Thyroid gland (tissue), 4 donors: ENCODE results near the gene C10orf95. TPM values are rescaled to one million over a fixed set of nuclear protein-coding genes. Genes with fewer than 3 reads are reported as not detected.

Source experiments
- DNase-seq, 2 donors: peaks; one replicate each; pipeline ENCODE4 v3.0.0-alpha.2; 2019
- H3K27ac ChIP-seq, 3 donors: fragments of 200-600 bp; sonication (generic); 1 replicate in 2 of 3; 2 replicates in 1 of 3; pipeline ENCODE4 v1.5.1; 2016 to 2019; ENCODE audit warnings: mild to moderate bottlenecking in 1 of 3, moderate library complexity in 1 of 3
- H3K27me3 ChIP-seq: fragments of 200-600 bp; sonication (generic); one replicate; pipeline ENCODE4 v1.5.1; 2019
- H3K36me3 ChIP-seq, 2 donors: fragments of 200-600 bp; sonication (generic); one replicate each; pipeline ENCODE4 v1.5.1; 2016 to 2019
- H3K4me1 ChIP-seq, 2 donors: fragments of 200-600 bp; sonication (generic); one replicate each; pipeline ENCODE4 v1.5.1; 2017 to 2019
- H3K4me3 ChIP-seq, 3 donors: fragments of 200-600 bp; sonication (generic); replicated peaks in 1 of 3; 1 replicate in 2 of 3; 2 replicates in 1 of 3; pipeline ENCODE4 v1.5.1; 2016; ENCODE audit warnings: mild to moderate bottlenecking in 1 of 3
- H3K9me3 ChIP-seq: fragments of 200-600 bp; sonication (generic); one replicate; pipeline ENCODE4 v1.5.1; 2017
- CTCF ChIP-seq, 6 experiments: fragments of 200-600 bp in 3 of 6; fragments of 450-650 bp in 3 of 6; sonication (generic) in 3 of 6; IDR thresholded peaks; one replicate each; pipeline ENCODE4 v1.5.1; 2016 to 2019; ENCODE audit warnings: antibody characterized with exemption in 6 of 6, mild to moderate bottlenecking in 2 of 6, inconsistent platforms in 1 of 6, moderate library complexity in 1 of 6
- POLR2A ChIP-seq, 2 donors: fragments of 450-650 bp; IDR thresholded peaks; one replicate each; pipeline ENCODE4 v1.6.1; 2017; ENCODE audit warnings: antibody characterized with exemption in 2 of 2, mild to moderate bottlenecking in 2 of 2, moderate library complexity in 1 of 2
- WGBS, 2 donors: methylation state at CpG; one replicate each; pipeline ENCODE4 v1.1.5; 2017; 5-methylcytosine and 5-hydroxymethylcytosine counted together
- intact Hi-C: fragments of 100-400 bp; cut with DNase I; formaldehyde crosslinking; loops from one replicate; pipeline ENCODE4 v1.15.1; 2023
- total RNA-seq, 4 donors: library from RNA; depleted of rRNA; stranded (reverse); fragments of >200 nt; gene quantifications; one replicate each; pipeline ENCODE4 v1.2.3, GENCODE V29; 2016

Gene C10orf95
- total RNA-seq, 4 donors from 2014 or later, result 1.1 to 2.9 (median 1.8) TPM

GRCh38 chr10:102419269-102420180 lies 31.8 kb downstream of the C10orf95 start:
- H3K27ac ChIP-seq, result no peak overlapping the region
- intact Hi-C loops, result loop anchor here (10.0 kb wide), 1 partner anchor 165 kb away; no protein-coding TSS in a partner anchor
- H3K36me3 ChIP-seq, result peaks cover 0 to 6% of the 10 kb centered on the region in 2 donors
- H3K4me1 ChIP-seq, result peaks cover 29 to 36% of the 10 kb centered on the region in 2 donors
- H3K27me3 ChIP-seq, result no peaks in the 10 kb centered on the region
- peak overlapping the region in 1 of 3 donors; percentile 88 for H3K4me3 ChIP-seq
- TF ChIP-seq POLR2A (IDR thresholded peaks at IDR 0.05) (no peak), CTCF (IDR thresholded peaks at IDR 0.05) (no peak)
- 1 to 2% methylated on average over 34 to 41 of the region's 54 CpGs for WGBS, 2 donors
- DNase-seq, result peak; percentile 40 to 51
- no peaks in the 10 kb centered on the region for H3K9me3 ChIP-seq

GRCh38 chr10:102418622-102419268 lies 32.6 kb downstream of the C10orf95 start, which contains the start of gene PSD:
Gene PSD, minus strand, starts transcription at chr10:102418785. Its CDS starts 1,747 bp downstream, at chr10:102417038.
- no peaks in the 10 kb centered on the region for H3K27me3 ChIP-seq
- peaks cover 29 to 35% of the 10 kb centered on the region in 2 donors for H3K4me1 ChIP-seq
- 0 to 1% methylated on average over 7 to 18 of the region's 45 CpGs for WGBS, 2 donors
- DNase-seq, result no peak
- H3K36me3 ChIP-seq, result peaks cover 0 to 6% of the 10 kb centered on the region in 2 donors
- intact Hi-C loops, result no loop called here
- TF ChIP-seq CTCF (IDR thresholded peaks at IDR 0.05), result no peak
- no peaks in the 10 kb centered on the region for H3K9me3 ChIP-seq
- no peak within 1 kb of the TSS for H3K27ac ChIP-seq
- H3K4me3 ChIP-seq, result peak within 1 kb of the TSS in 1 of 3 donors; percentile 88

- H3K4me1 ChIP-seq, result peaks cover 14 to 17% of the 10 kb centered on the region in 2 donors
- no peak overlapping the region for H3K27ac ChIP-seq
- DNase-seq, result no peak
- H3K36me3 ChIP-seq, result no peaks in the 10 kb centered on the region
- TF ChIP-seq POLR2A (IDR thresholded peaks at IDR 0.05), result no peak
- H3K4me3 ChIP-seq, result no peak overlapping the region
- no peaks in the 10 kb centered on the region for H3K27me3 ChIP-seq
- WGBS, 2 donors, result 83 to 87% methylated on average over 9 to 20 of the region's 20 CpGs
- H3K9me3 ChIP-seq, result no peaks in the 10 kb centered on the region
- intact Hi-C loops, result no loop called here
These were observed 34.6 kb downstream of the C10orf95 start for GRCh38 chr10:102416695-102417094.

- DNase-seq, result no peak
- H3K4me3 ChIP-seq, result no peak overlapping the region
- no peaks in the 10 kb centered on the region for H3K36me3 ChIP-seq
- intact Hi-C loops, result no loop called here
- peaks cover 14 to 17% of the 10 kb centered on the region in 2 donors for H3K4me1 ChIP-seq
- TF ChIP-seq CTCF (IDR thresholded peaks at IDR 0.05), result no peak
- no peak for TF ChIP-seq POLR2A (IDR thresholded peaks at IDR 0.05)
- H3K27ac ChIP-seq, result no peak overlapping the region
- no peaks in the 10 kb centered on the region for H3K9me3 ChIP-seq
- no peaks in the 10 kb centered on the region for H3K27me3 ChIP-seq
- 61 to 88% methylated on average over 5 of the region's 9 CpGs for WGBS, 2 donors
These were observed 35.1 kb downstream of the C10orf95 start for GRCh38 chr10:102416283-102416682.

GRCh38 chr10:102414749-102415148 lies 36.6 kb downstream of the C10orf95 start:
- Histone ChIP-seq H3K27ac (no peak overlapping the region), H3K9me3 (no peaks in the 10 kb centered on the region), H3K4me3 (no peak overlapping the region), H3K4me1 (peaks cover 13 to 20% of the 10 kb centered on the region in 2 donors), H3K27me3 (peaks cover 11% of the 10 kb centered on the region), H3K36me3 (no peaks in the 10 kb centered on the region)
- TF ChIP-seq POLR2A (IDR thresholded peaks at IDR 0.05) (no peak), CTCF (IDR thresholded peaks at IDR 0.05) (no peak)
- DNase-seq, result no peak
- 33 to 40% methylated on average over 14 to 19 of the region's 20 CpGs for WGBS, 2 donors
- intact Hi-C loops, result no loop called here
